ENCODE data around the gene SYT12. TPM values are rescaled to one million over a fixed set of nuclear protein-coding genes. Genes with fewer than 3 reads are reported as not detected.
A peak's percentile ranks its signal among the peaks of the same experiment; 100 is the strongest.

Gene SYT12
- total RNA-seq, 1 donor from 2014 or later = not detected

GRCh38 chr11:67048515-67049130 lies 25.7 kb downstream of the SYT12 start:
- no peak overlapping the region for H3K4me3 ChIP-seq
- peak in 1 of 2 donors; percentile 18 for ATAC-seq
- no peaks in the 10 kb centered on the region for H3K36me3 ChIP-seq
- intact Hi-C loops (cut with DNase I) = no loop called here
- no peaks in the 10 kb centered on the region for H3K9me3 ChIP-seq
- TF ChIP-seq CTCF (IDR thresholded peaks at IDR 0.05) = no peak
- H3K4me1 ChIP-seq = no peaks in the 10 kb centered on the region
- no peak for DNase-seq
- no peak overlapping the region for H3K27ac ChIP-seq
- no peaks in the 10 kb centered on the region for H3K27me3 ChIP-seq (ENCODE audit: low read depth)

GRCh38 chr11:67050139-67050538 lies 27.2 kb downstream of the SYT12 start:
- H3K4me1 ChIP-seq = peaks cover 12% of the 10 kb centered on the region
- H3K27ac ChIP-seq = no peak overlapping the region
- intact Hi-C loops (cut with DNase I) = no loop called here
- DNase-seq (no peak), ATAC-seq (no peak)
- H3K36me3 ChIP-seq = no peaks in the 10 kb centered on the region
- no peak for TF ChIP-seq CTCF (IDR thresholded peaks at IDR 0.05)
- no peak overlapping the region for H3K4me3 ChIP-seq
- no peaks in the 10 kb centered on the region for H3K9me3 ChIP-seq
- H3K27me3 ChIP-seq (ENCODE audit: low read depth) = no peaks in the 10 kb centered on the region

GRCh38 chr11:67051180-67051893 lies 28.4 kb downstream of the SYT12 start:
- Histone ChIP-seq H3K27me3 (ENCODE audit: low read depth) (no peaks in the 10 kb centered on the region), H3K27ac (no peak overlapping the region), H3K36me3 (no peaks in the 10 kb centered on the region), H3K4me1 (peaks cover 24% of the 10 kb centered on the region), H3K4me3 (no peak overlapping the region), H3K9me3 (no peaks in the 10 kb centered on the region)
- TF ChIP-seq CTCF (IDR thresholded peaks at IDR 0.05) = no peak
- no peak for ATAC-seq
- no peak for DNase-seq
- intact Hi-C loops (cut with DNase I) = no loop called here

GRCh38 chr11:67051945-67052488 lies 29.1 kb downstream of the SYT12 start:
- no peak for ATAC-seq
- H3K9me3 ChIP-seq = no peaks in the 10 kb centered on the region
- no peaks in the 10 kb centered on the region for H3K36me3 ChIP-seq
- no peak overlapping the region for H3K4me3 ChIP-seq
- no peak overlapping the region for H3K27ac ChIP-seq
- peaks cover 3% of the 10 kb centered on the region for H3K27me3 ChIP-seq (ENCODE audit: low read depth)
- intact Hi-C loops (cut with DNase I) = no loop called here
- DNase-seq = no peak
- TF ChIP-seq CTCF (IDR thresholded peaks at IDR 0.05) = no peak
- H3K4me1 ChIP-seq = peaks cover 26% of the 10 kb centered on the region

- no peaks in the 10 kb centered on the region for H3K9me3 ChIP-seq
- DNase-seq = no peak
- TF ChIP-seq CTCF (IDR thresholded peaks at IDR 0.05) = no peak
- peaks cover 30% of the 10 kb centered on the region for H3K4me1 ChIP-seq
- H3K36me3 ChIP-seq = no peaks in the 10 kb centered on the region
- H3K27ac ChIP-seq = no peak overlapping the region
- no peak overlapping the region for H3K4me3 ChIP-seq
- intact Hi-C loops (cut with DNase I) = no loop called here
- H3K27me3 ChIP-seq (ENCODE audit: low read depth) = peaks cover 10% of the 10 kb centered on the region
- ATAC-seq = no peak
Measured at GRCh38 chr11:67052891-67053290, 30.0 kb downstream of the SYT12 start.
